GM18505 (cell line): ENCODE measurements around the gene TSPAN18.

Experiments
- ATAC-seq: cut with Tn5 transposase; IDR thresholded peaks from one replicate; pipeline ENCODE4 v1.9.1; 2021; ENCODE audit not compliant: unreplicated experiment
- POLR2A ChIP-seq: IDR thresholded peaks from 4 replicates; pipeline ENCODE4 v1.6.1; 2011; ENCODE audit warnings: borderline replicate concordance; ENCODE audit not compliant: insufficient read depth, insufficient read length; ENCODE audit errors: extremely low read depth

Gene TSPAN18

DNA sequence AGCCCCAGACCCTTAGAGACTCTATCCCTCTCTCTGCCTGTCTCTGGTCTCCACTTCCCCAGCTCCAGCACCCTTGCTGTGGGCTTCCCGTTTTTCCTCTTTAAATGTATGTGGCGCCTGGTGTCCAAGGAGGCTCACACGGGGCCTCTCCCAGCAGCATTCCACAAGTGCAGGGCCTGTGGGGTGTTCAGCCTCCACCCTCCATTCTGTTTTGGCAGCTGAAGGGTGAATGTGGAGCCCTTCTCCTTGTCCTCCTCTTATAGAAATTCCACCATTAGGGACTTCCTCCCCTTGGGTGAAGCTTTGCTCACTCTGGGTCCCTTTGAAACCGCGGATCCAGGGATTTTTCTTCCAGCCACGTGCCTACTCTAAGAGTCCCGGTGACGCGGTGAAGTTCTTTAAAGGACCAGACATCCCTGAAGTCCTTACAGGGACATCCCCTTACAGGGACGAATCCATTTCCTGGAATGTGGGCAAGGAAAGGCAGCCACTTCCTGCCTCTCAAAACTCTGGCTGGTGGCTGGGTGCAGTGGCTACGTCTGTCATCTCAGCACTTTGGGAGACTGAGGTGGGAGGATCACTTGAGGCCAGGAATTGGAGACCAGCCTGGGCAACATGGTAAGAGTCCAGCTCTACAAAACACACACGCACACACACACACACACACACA is 1.6 kb upstream of the TSPAN18 start:
- ATAC-seq = no peak
- TF ChIP-seq POLR2A = no peak

DNA sequence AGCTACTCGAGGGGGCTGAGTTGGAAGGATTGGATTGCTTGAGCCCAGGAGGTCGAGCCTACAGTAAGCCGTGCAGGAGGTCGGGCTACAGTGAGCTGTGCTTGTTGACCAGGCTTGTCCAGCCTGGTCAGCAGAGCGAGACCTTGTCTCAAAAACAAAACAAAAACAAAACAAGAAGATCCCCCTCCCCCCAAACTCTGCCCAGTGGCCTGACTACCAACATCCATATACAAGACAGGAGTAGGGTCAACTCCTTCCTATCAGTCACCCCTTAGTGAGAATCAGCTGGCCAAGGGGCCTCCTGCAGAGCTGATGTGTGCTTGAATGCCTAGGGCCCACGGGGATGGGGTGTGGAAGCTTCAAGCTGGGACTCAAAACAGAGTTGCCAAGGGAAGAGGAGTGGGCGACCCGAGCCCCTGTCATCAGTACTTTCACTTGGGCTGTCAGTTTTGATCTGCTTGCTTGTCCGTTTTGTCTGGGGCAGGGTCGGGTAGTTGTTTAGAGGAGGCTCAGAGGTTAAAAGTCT is 942 bp upstream of the TSPAN18 start:
- TF ChIP-seq POLR2A = no peak
- ATAC-seq = no peak

DNA sequence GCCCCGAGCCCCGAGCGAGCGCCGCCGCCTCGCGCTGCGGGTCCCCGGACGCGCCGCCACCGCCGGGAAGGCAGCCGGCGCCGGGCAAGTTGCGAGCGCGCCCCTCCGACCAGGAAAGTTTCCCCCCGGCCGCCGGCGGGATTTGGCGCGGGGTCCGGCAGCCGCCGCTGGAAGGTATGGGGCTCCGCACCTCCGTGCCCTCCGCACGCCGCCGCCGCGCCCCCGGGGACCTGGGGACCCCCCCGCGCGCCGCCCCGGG is 281 bp downstream of the TSPAN18 start:
- no peak for TF ChIP-seq POLR2A
- no peak for ATAC-seq

DNA sequence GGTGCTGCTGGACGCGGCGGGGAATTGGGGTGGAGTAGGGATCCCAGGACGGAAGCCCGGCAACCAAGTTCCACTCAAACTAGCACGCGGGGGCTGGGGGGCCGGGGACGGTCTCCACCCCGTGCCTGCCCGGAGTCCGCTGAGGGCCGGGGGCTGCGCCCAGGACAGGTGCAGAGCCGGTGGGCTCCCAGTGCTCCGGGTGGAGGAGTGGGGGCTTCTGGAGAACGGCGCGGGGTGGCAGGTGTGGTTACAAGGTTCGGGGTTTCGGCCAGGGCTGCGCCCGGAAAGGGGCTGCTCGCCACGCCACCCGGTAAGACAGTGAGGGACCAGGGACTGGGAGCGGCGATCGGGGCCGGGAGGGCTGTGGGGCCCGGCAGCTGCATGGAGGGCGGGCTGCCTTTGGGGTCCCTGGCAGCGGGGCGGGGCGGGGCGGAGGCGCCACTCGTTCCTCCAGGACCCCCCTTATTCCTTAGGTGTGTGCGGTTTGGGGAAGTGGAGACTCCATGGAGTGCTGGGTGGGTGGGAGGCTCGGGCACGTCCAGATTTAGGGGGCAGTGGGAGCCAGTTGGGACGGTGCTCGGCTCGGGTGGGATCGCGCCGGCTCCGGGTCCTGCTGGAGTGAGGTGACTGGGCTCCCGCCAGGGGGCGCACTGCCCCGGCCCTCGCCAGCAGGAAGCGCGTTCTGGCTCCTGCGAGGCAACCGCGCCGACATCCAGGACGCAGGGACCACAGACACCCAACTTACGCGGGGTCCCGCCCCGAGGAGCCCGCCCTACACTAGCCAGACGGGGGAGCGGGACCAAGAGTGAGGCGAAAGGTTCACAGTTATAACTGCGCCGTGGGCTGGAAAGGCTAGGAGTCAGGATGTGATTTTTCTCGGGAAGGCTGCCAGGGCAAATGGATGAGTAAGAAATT is 868 bp downstream of the TSPAN18 start:
- no peak for TF ChIP-seq POLR2A
- peak; percentile 59 for ATAC-seq

DNA sequence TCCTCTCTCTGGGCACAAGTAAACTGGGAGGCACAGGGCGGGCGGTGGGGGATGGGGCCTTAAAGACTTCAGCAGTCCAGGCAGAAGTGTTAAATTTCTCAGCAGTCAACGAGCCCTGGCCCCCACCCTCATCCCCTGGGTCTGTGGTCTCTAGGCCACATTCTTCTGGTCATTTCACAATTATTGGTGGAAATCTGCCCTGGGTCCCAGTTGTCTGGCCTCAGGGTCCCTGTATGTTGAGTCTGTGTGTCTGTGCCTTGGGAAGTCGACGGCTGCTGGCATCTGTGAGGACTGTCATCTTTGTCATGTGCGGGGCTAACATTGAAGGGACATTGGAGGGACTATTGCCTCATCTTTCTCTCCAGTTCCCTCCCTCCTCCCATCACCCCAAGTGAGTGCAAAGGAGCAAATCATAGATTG is 1.7 kb downstream of the TSPAN18 start:
- TF ChIP-seq POLR2A = no peak
- ATAC-seq = no peak

DNA sequence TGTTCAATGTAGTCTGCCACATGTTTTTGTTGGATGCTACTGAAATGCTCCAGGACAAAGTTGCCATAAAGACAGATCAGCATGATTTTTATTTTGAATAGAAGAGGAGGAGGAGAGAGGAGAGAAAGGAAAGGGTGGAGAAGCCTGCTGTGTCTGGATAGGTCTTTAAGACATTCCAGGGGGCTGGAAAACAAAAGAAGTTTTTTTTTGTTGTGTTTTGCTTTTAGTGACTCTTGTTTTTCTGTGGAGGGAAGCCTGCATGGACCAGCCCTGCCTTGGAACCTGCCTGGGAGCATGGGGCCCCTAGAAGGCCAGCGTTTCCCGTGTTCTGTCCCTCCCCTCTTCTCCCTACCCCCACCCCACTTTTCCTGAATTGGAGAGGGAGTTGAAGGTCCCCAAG is 2.3 kb downstream of the TSPAN18 start:
- no peak for TF ChIP-seq POLR2A
- no peak for ATAC-seq

DNA sequence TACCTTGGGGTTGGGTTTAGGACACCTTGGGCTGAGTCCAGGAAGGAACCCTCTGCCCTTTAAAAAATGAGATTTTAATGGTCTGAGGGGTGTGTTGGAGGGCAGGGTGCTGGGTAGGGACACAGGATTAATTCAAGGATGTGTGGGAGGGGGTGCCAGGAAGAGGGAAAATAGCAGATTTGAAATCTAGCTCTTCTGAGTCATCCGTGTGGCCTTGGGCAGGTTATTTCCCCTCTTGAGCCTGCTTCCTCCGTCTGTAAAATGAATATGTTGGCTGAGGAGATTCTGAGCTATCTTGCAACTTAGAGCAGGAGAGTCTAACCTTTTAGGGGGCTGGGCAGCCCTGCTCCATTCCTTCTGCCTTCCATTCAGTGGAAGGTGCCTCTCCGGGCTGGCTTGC is 3.0 kb downstream of the TSPAN18 start:
- no peak for ATAC-seq
- TF ChIP-seq POLR2A = no peak

DNA sequence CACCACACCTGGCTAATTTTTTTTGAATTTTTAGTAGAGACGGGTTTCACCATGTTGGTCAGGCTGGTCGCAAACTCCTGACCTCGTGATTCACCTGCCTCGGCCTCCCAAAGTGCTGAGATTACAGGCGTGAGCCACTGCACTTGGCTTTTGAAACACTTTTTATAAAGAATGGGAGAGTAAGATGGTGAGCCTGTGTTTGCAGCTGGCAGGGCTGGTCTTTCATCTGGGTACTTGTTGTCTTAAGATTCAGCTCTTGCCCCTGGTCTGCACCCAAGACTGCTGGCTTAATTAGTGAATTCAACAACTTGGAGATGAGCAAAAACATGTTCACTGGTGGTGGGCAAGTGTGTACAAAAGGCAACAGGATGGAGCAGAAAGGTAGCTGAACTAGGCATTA is 4.0 kb downstream of the TSPAN18 start:
- ATAC-seq = no peak
- TF ChIP-seq POLR2A = no peak

DNA sequence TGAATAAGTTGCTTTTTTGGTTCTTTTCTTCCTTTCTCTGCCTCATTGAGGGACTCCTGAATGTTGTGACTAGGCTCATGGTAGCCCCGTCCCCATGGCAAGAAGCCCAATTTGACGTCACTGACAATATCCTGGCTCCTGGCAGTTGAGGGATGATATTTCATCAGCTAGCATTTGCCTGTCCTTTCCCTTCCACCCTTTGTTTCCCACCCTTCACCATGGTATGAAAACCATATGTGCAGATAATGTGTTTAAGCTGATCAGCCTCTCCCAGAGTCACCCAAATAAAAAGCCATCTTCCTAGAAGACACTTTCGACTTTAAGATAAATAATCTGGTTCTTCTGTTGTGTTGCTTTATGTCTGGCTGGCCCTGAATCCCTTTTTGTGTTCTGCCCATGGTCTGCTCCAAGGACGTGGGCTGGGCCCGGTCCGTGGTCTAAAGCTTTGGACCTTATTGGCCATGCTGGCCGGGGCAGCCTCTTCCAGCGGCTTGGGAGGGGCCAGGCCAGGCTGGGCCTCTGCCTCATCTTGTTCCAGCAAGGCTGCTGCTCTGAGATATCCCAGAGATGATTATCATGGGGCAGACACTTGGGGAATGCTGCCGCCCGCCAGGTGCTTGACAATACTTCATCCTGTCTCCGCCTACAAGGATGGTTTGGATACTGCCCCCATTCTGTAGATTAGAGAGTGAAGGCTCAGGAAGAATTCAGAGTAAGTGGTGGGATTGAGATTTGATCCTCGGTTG is 5.1 kb downstream of the TSPAN18 start:
- TF ChIP-seq POLR2A = no peak
- ATAC-seq = no peak

DNA sequence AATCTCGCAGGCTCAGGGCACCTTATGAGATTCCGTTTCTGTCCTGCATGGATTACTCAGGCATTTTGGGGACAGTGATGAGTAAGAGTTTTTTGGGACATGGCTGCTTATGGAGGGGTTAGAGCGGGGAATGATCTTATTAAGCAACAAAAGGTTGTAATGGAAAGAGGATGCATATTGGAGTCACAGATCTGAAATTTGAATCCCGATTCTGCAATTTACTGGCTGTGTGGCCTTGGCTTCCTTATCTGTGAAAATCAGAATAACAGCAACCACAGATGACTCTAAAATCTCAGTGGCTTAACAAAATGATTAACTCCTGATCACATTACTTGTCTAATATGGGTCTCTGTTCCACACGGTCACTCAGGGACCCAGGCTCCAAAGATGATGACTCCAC is 5.8 kb downstream of the TSPAN18 start:
- no peak for ATAC-seq
- no peak for TF ChIP-seq POLR2A

DNA sequence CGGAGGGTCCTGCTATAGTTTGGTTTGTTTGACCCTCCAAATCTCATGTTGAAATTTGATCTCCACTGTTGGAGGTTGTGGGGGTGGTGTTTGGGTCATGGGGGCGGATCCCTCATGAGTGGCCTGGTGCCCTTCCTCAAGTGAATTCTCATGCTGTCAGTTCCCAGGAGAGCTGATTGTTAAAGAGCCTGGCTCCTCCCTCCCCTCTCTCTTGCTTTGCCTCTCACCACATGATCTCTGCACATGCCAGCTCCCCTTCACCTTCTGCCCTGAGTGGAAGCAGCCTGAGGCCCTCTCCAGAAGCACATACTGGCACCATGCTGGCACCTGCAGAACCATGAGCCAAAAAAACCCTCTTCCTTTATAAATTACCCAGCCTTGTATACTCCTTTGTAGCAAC is 7.1 kb downstream of the TSPAN18 start:
- no peak for ATAC-seq
- no peak for TF ChIP-seq POLR2A

DNA sequence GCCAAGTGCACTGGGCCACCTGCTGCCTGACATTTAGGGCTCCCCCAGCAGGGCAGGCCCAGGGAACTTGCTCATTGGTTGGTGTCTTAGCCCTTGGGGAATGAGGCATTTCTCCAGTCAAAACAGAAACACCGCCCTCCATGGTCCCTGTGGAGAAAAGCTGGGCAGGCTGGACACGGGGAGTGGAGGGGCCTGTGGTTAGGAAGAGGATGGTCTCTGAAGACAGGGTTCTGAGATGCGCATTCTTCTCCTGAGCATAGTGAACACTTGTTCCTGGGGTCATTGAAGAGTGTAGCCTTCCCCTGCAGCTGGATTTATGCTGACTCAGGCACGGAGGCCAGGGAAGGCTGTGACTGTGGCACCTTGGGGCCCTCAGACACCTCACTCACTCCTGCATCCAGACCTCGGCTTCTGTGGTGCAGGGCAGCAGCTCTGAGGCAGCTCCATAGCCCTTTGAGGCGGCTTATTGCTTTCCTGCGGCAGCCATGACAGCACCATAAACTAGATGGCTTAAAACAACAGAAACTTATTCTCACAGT is 8.2 kb downstream of the TSPAN18 start:
- TF ChIP-seq POLR2A = no peak
- no peak for ATAC-seq

DNA sequence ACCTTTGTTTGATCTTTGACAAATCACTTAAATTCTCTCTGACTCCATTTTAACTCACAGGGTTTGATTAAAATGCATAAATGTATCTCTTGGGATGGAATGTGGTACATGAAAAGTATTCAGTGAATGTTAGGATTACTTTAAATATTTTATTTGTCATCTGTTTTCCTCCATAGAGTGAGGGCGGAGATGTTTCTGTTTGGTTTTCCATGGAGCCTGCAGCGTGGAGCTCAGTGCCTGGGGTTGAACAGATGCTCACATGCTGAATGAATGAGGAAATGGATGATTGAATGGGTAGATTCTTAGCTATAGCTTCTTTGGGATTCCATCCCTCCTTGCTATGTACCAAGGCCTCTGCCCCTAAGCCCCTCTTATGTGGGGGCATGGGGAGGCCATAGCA is 10.0 kb downstream of the TSPAN18 start:
- TF ChIP-seq POLR2A = no peak
- ATAC-seq = no peak
